ENCODE measurements around the gene FGD2. TPM values are rescaled to one million over a fixed set of nuclear protein-coding genes. Genes with fewer than 3 reads are reported as not detected.

The FGD2 gene
- total RNA-seq, 5 donors from 2014 or later (not counting 1 experiment from before 2014, with no cell fraction given), result 2.8 to 11.1 (median 3.3) TPM

GRCh38 chr6:36999751-37000125, 5.7 kb upstream of the FGD2 start:
- POLR2A ChIA-PET, result interaction anchor here in 1 of 2 donors (0.6 kb wide), 2 partner anchors 120 to 267 kb away, joined by 8 to 11 read pairs; no protein-coding TSS in a partner anchor
- no peak for DNase-seq
- CTCF ChIA-PET, result no interaction called here
- Mint-ChIP-seq H3K9me3 (no peaks in the 10 kb centered on the region), H3K27me3 (peaks cover 3 to 5% of the 10 kb centered on the region in 2 donors), H3K4me3 (no peak overlapping the region), H3K4me1 (peaks cover 0 to 3% (median 0%) of the 10 kb centered on the region in 3 donors), H3K27ac (no peak overlapping the region), H3K36me3 (no peaks in the 10 kb centered on the region)
- Histone ChIP-seq H3K9me3 (no peaks in the 10 kb centered on the region), H3K27me3 (replicated peaks in 1 of 2; ENCODE audit: control insufficient read depth in 2 of 2, extremely low read depth in 1 of 2, insufficient read depth in 2 of 2, low read length in 1 of 2) (peaks cover 0 to 22% of the 10 kb centered on the region in 2 experiments), H3K4me1 (ENCODE audit: control insufficient read depth in 1 of 2, extremely low read depth in 1 of 2, insufficient read depth in 2 of 2, low read length in 2 of 2) (no peaks in the 10 kb centered on the region), H3K36me3 (ENCODE audit: control insufficient read depth in 2 of 2, extremely low read depth in 1 of 2, insufficient read depth in 1 of 2, low read length in 1 of 2) (no peaks in the 10 kb centered on the region), H3K4me3 (ENCODE audit: control insufficient read depth in 1 of 2, extremely low read depth in 1 of 2, low read length in 1 of 2) (no peak overlapping the region), H3K27ac (ENCODE audit: low read length) (no peak overlapping the region)
- no peak for ATAC-seq (replicated peaks in 1 of 4)
- 93% methylated on average over 4 of the region's 4 CpGs for WGBS (ENCODE audit: insufficient coverage)

GRCh38 chr6:37004044-37004980, 1.1 kb upstream of the FGD2 start:
- CTCF ChIA-PET, result interaction anchor here (0.5 to 1.0 kb wide), 3 partner anchors 13 to 119 kb away, joined by 3 to 4 read pairs (median 3); no protein-coding TSS in a partner anchor
- no peak overlapping the region for H3K4me3 Mint-ChIP-seq
- no peaks in the 10 kb centered on the region for H3K9me3 ChIP-seq
- no peak for ATAC-seq (replicated peaks in 1 of 4)
- no peak overlapping the region for H3K27ac ChIP-seq (ENCODE audit: low read length)
- H3K36me3 ChIP-seq (ENCODE audit: control insufficient read depth in 2 of 2, extremely low read depth in 1 of 2, insufficient read depth in 1 of 2, low read length in 1 of 2), result no peaks in the 10 kb centered on the region
- H3K4me3 ChIP-seq (ENCODE audit: control insufficient read depth in 1 of 2, extremely low read depth in 1 of 2, low read length in 1 of 2), result no peak overlapping the region
- DNase-seq, result no peak
- POLR2A ChIA-PET, result no interaction called here
- H3K27me3 Mint-ChIP-seq, result no peaks in the 10 kb centered on the region
- peaks cover 13 to 29% (median 21%) of the 10 kb centered on the region in 3 donors for H3K4me1 Mint-ChIP-seq
- 90% methylated on average over 7 of the region's 11 CpGs for WGBS (ENCODE audit: insufficient coverage)
- peaks cover 0 to 32% of the 10 kb centered on the region in 2 experiments for H3K4me1 ChIP-seq (ENCODE audit: control insufficient read depth in 1 of 2, extremely low read depth in 1 of 2, insufficient read depth in 2 of 2, low read length in 2 of 2)
- no peaks in the 10 kb centered on the region for H3K9me3 Mint-ChIP-seq
- H3K27me3 ChIP-seq (replicated peaks in 1 of 2; ENCODE audit: control insufficient read depth in 2 of 2, extremely low read depth in 1 of 2, insufficient read depth in 2 of 2, low read length in 1 of 2), result peaks cover 0 to 3% of the 10 kb centered on the region in 2 experiments
- no peak overlapping the region for H3K27ac Mint-ChIP-seq
- H3K36me3 Mint-ChIP-seq, result no peaks in the 10 kb centered on the region

- Mint-ChIP-seq H3K27ac (peak overlapping the region; percentile 73 to 81), H3K4me1 (peaks cover 13 to 29% (median 21%) of the 10 kb centered on the region in 3 donors), H3K9me3 (no peaks in the 10 kb centered on the region), H3K4me3 (peak overlapping the region; percentile 34 to 76 (median 49)), H3K36me3 (no peaks in the 10 kb centered on the region), H3K27me3 (no peaks in the 10 kb centered on the region)
- 84% methylated on average over 9 of the region's 13 CpGs for WGBS (ENCODE audit: insufficient coverage)
- peak in 1 of 35 experiments; percentile 29 for DNase-seq
- Histone ChIP-seq H3K4me1 (ENCODE audit: control insufficient read depth in 1 of 2, extremely low read depth in 1 of 2, insufficient read depth in 2 of 2, low read length in 2 of 2) (peaks cover 0 to 32% of the 10 kb centered on the region in 2 experiments), H3K27me3 (replicated peaks in 1 of 2; ENCODE audit: control insufficient read depth in 2 of 2, extremely low read depth in 1 of 2, insufficient read depth in 2 of 2, low read length in 1 of 2) (peaks cover 0 to 3% of the 10 kb centered on the region in 2 experiments), H3K4me3 (ENCODE audit: control insufficient read depth in 1 of 2, extremely low read depth in 1 of 2, low read length in 1 of 2) (peak overlapping the region in 1 of 2 donors; percentile 27), H3K36me3 (ENCODE audit: control insufficient read depth in 2 of 2, extremely low read depth in 1 of 2, insufficient read depth in 1 of 2, low read length in 1 of 2) (no peaks in the 10 kb centered on the region), H3K27ac (ENCODE audit: low read length) (peak overlapping the region; percentile 34), H3K9me3 (no peaks in the 10 kb centered on the region)
- CTCF ChIA-PET, result interaction anchor here (0.6 to 2.6 kb wide), 3 partner anchors 12 to 14 kb away, joined by 5 to 13 read pairs (median 6); no protein-coding TSS in a partner anchor
- ATAC-seq (replicated peaks in 1 of 4), result peak; percentile 26 to 40 (median 35)
- POLR2A ChIA-PET, result no interaction called here
Measured at GRCh38 chr6:37005827-37006567, 542 bp downstream of the FGD2 start.

GRCh38 chr6:37006793-37007339, 1.4 kb downstream of the FGD2 start:
- Mint-ChIP-seq H3K27ac (peak overlapping the region; percentile 72 to 81), H3K4me3 (peak overlapping the region in 2 of 3 donors; percentile 49 to 76), H3K4me1 (peaks cover 13 to 29% (median 21%) of the 10 kb centered on the region in 3 donors), H3K27me3 (no peaks in the 10 kb centered on the region), H3K36me3 (no peaks in the 10 kb centered on the region), H3K9me3 (no peaks in the 10 kb centered on the region)
- Histone ChIP-seq H3K36me3 (ENCODE audit: control insufficient read depth in 2 of 2, extremely low read depth in 1 of 2, insufficient read depth in 1 of 2, low read length in 1 of 2) (no peaks in the 10 kb centered on the region), H3K4me1 (ENCODE audit: control insufficient read depth in 1 of 2, extremely low read depth in 1 of 2, insufficient read depth in 2 of 2, low read length in 2 of 2) (peaks cover 0 to 32% of the 10 kb centered on the region in 2 experiments), H3K4me3 (ENCODE audit: control insufficient read depth in 1 of 2, extremely low read depth in 1 of 2, low read length in 1 of 2) (no peak overlapping the region), H3K27ac (ENCODE audit: low read length) (no peak overlapping the region), H3K9me3 (no peaks in the 10 kb centered on the region), H3K27me3 (replicated peaks in 1 of 2; ENCODE audit: control insufficient read depth in 2 of 2, extremely low read depth in 1 of 2, insufficient read depth in 2 of 2, low read length in 1 of 2) (peaks cover 0 to 3% of the 10 kb centered on the region in 2 experiments)
- ATAC-seq (replicated peaks in 1 of 4) (no peak), DNase-seq (no peak)
- CTCF ChIA-PET, result interaction anchor here (1.1 to 2.6 kb wide), 3 partner anchors 11 to 203 kb away, joined by 3 to 13 read pairs (median 6); no protein-coding TSS in a partner anchor
- POLR2A ChIA-PET, result interaction anchor here in 1 of 2 donors (0.6 kb wide), 1 partner anchor 117 kb away, joined by 6 read pairs; no protein-coding TSS in a partner anchor
- WGBS (ENCODE audit: insufficient coverage), result 94% methylated on average over 5 of the region's 5 CpGs

GRCh38 chr6:37007340-37008043, 2.0 kb downstream of the FGD2 start:
- Histone ChIP-seq H3K9me3 (no peaks in the 10 kb centered on the region), H3K27me3 (replicated peaks in 1 of 2; ENCODE audit: control insufficient read depth in 2 of 2, extremely low read depth in 1 of 2, insufficient read depth in 2 of 2, low read length in 1 of 2) (peaks cover 0 to 3% of the 10 kb centered on the region in 2 experiments), H3K4me1 (ENCODE audit: control insufficient read depth in 1 of 2, extremely low read depth in 1 of 2, insufficient read depth in 2 of 2, low read length in 2 of 2) (peaks cover 0 to 32% of the 10 kb centered on the region in 2 experiments), H3K4me3 (ENCODE audit: control insufficient read depth in 1 of 2, extremely low read depth in 1 of 2, low read length in 1 of 2) (no peak overlapping the region), H3K27ac (ENCODE audit: low read length) (no peak overlapping the region), H3K36me3 (ENCODE audit: control insufficient read depth in 2 of 2, extremely low read depth in 1 of 2, insufficient read depth in 1 of 2, low read length in 1 of 2) (no peaks in the 10 kb centered on the region)
- WGBS (ENCODE audit: insufficient coverage), result 85% methylated on average over 2 of the region's 12 CpGs
- Mint-ChIP-seq H3K4me1 (peaks cover 13 to 29% (median 21%) of the 10 kb centered on the region in 3 donors), H3K4me3 (peak overlapping the region in 1 of 3 donors; percentile 21), H3K9me3 (no peaks in the 10 kb centered on the region), H3K27ac (peak overlapping the region; percentile 46 to 72), H3K27me3 (no peaks in the 10 kb centered on the region), H3K36me3 (no peaks in the 10 kb centered on the region)
- POLR2A ChIA-PET, result interaction anchor here in 1 of 2 donors (0.6 kb wide), 1 partner anchor 118 kb away, joined by 6 read pairs; no protein-coding TSS in a partner anchor
- ATAC-seq (replicated peaks in 1 of 4) (no peak), DNase-seq (peak in 1 of 35 experiments; percentile 26)
- CTCF ChIA-PET, result interaction anchor here in 1 of 2 donors (1.1 to 2.6 kb wide), 2 partner anchors 10 to 202 kb away, joined by 3 to 13 read pairs; no protein-coding TSS in a partner anchor
